ENCODE results near the gene CBX1.

DNA sequence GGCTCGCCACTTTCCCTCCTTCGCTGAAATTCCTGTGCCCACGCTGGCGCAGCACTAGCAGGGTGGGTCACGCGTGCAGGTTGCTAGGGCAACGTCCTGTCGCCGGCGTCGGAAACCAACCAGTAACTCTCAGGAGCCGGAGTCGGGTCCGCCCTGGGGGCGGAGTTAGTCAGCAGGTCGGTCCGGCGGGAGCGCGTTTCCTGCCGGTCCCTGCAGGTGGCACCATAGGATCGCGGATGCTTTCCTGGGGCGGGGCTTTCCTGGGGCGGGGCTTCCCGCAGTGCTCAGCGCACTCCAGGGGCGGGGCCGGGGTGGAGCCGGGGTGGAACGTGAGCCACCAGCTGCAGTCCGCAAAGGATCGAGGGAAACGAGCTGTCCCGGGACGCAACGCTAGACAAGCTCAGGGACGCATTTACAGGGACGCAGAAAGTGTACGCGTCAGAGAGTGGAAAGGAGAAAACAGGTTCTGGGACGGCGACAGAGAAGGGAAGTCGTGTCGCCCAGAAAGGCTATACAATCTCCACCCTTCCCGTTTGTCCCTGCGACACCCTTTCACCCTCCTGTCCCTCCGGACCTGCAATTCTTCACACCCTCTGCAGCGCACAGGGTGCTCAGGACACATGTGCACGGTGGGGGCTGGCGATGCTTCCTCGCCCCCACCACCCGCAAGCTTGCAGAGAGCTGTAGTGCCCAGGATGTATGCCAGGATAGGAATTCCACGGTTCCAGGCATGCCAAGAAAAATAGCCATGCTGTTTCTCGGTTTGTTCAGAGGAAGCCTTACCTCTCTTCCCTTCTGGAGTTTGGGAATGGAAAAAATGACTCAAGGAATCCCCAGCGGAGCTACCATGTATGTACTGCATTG lies 76.0 kb downstream of the CBX1 start:
- no peak for TF ChIP-seq EZH2 (optimal IDR thresholded peaks at IDR 0.05; ENCODE audit: low read depth, low read length)
- TF ChIP-seq, protein P1, sequence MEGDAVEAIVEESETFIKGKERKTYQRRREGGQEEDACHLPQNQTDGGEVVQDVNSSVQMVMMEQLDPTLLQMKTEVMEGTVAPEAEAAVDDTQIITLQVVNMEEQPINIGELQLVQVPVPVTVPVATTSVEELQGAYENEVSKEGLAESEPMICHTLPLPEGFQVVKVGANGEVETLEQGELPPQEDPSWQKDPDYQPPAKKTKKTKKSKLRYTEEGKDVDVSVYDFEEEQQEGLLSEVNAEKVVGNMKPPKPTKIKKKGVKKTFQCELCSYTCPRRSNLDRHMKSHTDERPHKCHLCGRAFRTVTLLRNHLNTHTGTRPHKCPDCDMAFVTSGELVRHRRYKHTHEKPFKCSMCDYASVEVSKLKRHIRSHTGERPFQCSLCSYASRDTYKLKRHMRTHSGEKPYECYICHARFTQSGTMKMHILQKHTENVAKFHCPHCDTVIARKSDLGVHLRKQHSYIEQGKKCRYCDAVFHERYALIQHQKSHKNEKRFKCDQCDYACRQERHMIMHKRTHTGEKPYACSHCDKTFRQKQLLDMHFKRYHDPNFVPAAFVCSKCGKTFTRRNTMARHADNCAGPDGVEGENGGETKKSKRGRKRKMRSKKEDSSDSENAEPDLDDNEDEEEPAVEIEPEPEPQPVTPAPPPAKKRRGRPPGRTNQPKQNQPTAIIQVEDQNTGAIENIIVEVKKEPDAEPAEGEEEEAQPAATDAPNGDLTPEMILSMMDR (IDR thresholded peaks at IDR 0.05; ENCODE audit: low read length): peak; percentile 77
